Midbrain (tissue), 1 donor: ENCODE results near the gene RYR3.

Experiments used
- DNase-seq: peaks from one replicate; lab custom pipeline; 2025; lab: John Stamatoyannopoulos, UW

Gene RYR3

GRCh38 chr15:33882921-33883320, 572.2 kb downstream of the RYR3 start:
- DNase-seq, result no peak

- DNase-seq, result no peak
These were observed 577.4 kb downstream of the RYR3 start for GRCh38 chr15:33888176-33888575.

GRCh38 chr15:33894193-33894592, 583.4 kb downstream of the RYR3 start:
- DNase-seq, result no peak

GRCh38 chr15:33902043-33902442, 591.3 kb downstream of the RYR3 start:
- no peak for DNase-seq

- no peak for DNase-seq
These were observed 592.9 kb downstream of the RYR3 start for GRCh38 chr15:33903661-33904060.

- no peak for DNase-seq
These were observed 596.6 kb downstream of the RYR3 start for GRCh38 chr15:33907326-33907725.

GRCh38 chr15:33908406-33908805, 597.6 kb downstream of the RYR3 start:
- no peak for DNase-seq

GRCh38 chr15:33910741-33911140, 600.0 kb downstream of the RYR3 start:
- DNase-seq, result no peak

GRCh38 chr15:33912326-33912725, 601.6 kb downstream of the RYR3 start:
- DNase-seq, result no peak

GRCh38 chr15:33913459-33913858, 602.7 kb downstream of the RYR3 start:
- DNase-seq, result no peak
